MCF 10A (cell line): Measurements from ENCODE around the gene PRKACA. TPM values are rescaled to one million over a fixed set of nuclear protein-coding genes. Genes with fewer than 3 reads are reported as not detected.
"Not testable (repeated sequence)": the region's sequence is repeated elsewhere in the genome, so short reads cannot be mapped to it uniquely, and the experiment has no call there.

Experiments used
- BruUV-seq: library from RNA; stranded (reverse); fragments of 400-500 nt; replicated peaks from 2 replicates; lab custom pipeline; 2021; lab: Mats Ljungman, UMichigan
- CTCF ChIA-PET: fragments of 300-600 bp; sonication (Branson Sonifier 250); formaldehyde crosslinking; extraction: SDS; loops from one replicate; lab custom pipeline; 2021; ENCODE audit warnings: antibody characterized with exemption, inconsistent platforms; lab: Yijun Ruan, JAX
- POLR2A ChIA-PET: fragments of 300-600, 350-650 bp; sonication (Branson Sonifier 250); formaldehyde crosslinking; extraction: SDS; loops from one replicate; lab custom pipeline; 2020; ENCODE audit warnings: antibody characterized with exemption, inconsistent platforms; lab: Yijun Ruan, JAX
- DNase-seq: peaks from one replicate; pipeline ENCODE4 v3.0.0-alpha.2; 2018; ENCODE audit not compliant: unreplicated experiment
- H3K27ac Mint-ChIP-seq: one replicate; pipeline ENCODE4 v1.8.0; 2022; ENCODE audit warnings: mild to moderate bottlenecking, low read depth, mixed read lengths; ENCODE audit not compliant: unreplicated experiment
- H3K27me3 Mint-ChIP-seq: one replicate; pipeline ENCODE4 v1.8.0; 2022; ENCODE audit warnings: mixed read lengths; ENCODE audit not compliant: insufficient read depth, unreplicated experiment
- H3K36me3 Mint-ChIP-seq: one replicate; pipeline ENCODE4 v1.8.0; 2022; ENCODE audit warnings: mild to moderate bottlenecking, moderate library complexity, mixed read lengths; ENCODE audit not compliant: insufficient read depth, unreplicated experiment
- H3K4me1 Mint-ChIP-seq: one replicate; pipeline ENCODE4 v1.8.0; 2022; ENCODE audit warnings: mixed read lengths; ENCODE audit not compliant: insufficient read depth, unreplicated experiment
- H3K4me3 Mint-ChIP-seq: one replicate; pipeline ENCODE4 v1.8.0; 2022; ENCODE audit warnings: mild to moderate bottlenecking, moderate library complexity, mixed read lengths; ENCODE audit not compliant: unreplicated experiment
- H3K9me3 Mint-ChIP-seq: one replicate; pipeline ENCODE4 v1.8.0; 2022; ENCODE audit warnings: mixed read lengths; ENCODE audit not compliant: unreplicated experiment
- CTCF ChIP-seq: fragments of 200-600 bp; IDR thresholded peaks from one replicate; pipeline ENCODE4 v1.8.0; 2022; ENCODE audit warnings: antibody characterized with exemption, mild to moderate bottlenecking; ENCODE audit not compliant: unreplicated experiment
- intact Hi-C: fragments of 100-400 bp; cut with micrococcal nuclease; formaldehyde crosslinking; loops from 2 replicates; pipeline ENCODE4 v1.14.1; 2022
- total RNA-seq: library from RNA; stranded (reverse); gene quantifications from 2 replicates; pipeline ENCODE4 v1.2.3, GENCODE V29; 2022

Gene PRKACA
- total RNA-seq, 1 experiment from 2014 or later = 49.8 TPM

DNA sequence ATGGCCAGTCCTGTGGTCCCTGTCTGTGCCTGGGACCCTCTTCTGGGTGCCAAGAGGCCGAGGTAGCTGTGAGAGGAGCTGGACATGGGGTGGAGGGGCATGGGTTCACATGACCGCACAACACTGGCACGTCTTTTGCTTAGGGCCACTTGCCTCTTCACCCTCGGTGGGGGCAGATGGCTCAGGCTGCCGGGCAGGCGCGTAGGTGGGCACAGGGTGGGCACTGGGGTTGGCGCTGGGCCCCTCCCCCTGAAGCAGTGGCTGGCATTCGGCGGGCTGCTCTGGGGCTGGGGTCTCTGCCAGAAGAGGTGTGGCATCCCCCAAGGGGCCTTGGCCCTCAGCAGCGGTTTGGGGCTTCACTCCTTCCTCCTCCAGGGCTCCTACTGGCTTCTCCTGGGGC is 64.1 kb downstream of the PRKACA start:
- Mint-ChIP-seq H3K36me3 (peaks cover 3% of the 10 kb centered on the region), H3K4me1 (peaks cover 9% of the 10 kb centered on the region), H3K9me3 (no peaks in the 10 kb centered on the region), H3K27ac (no peak overlapping the region), H3K4me3 (no peak overlapping the region), H3K27me3 (peaks cover 7% of the 10 kb centered on the region)
- POLR2A ChIA-PET = no interaction called here
- no peak for TF ChIP-seq CTCF
- BruUV-seq = no TSS peak
- no peak for DNase-seq
- intact Hi-C loops = no loop called here
- CTCF ChIA-PET = interaction anchor here (0.6 to 1.2 kb wide), 4 partner anchors 11 to 97 kb away, joined by 3 to 4 read pairs (median 3); no protein-coding TSS in a partner anchor

DNA sequence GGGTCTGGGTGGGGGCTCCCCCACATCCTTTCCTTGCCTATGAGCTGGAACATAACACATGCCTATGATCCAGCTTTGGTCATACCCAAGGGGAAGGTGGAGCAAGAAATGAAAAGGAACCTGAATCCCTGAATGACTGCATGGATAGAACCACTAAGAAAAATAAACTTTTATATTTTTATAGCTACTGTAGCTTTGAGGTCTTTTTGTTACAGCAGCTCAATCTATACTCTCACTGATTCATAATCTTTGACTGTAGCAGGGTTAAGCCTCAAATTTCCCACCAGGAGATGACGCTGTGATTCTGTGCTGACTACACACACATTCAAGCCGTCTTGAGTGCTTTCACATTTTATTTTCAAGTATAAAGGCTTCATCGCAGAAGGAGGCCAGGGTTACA is 64.5 kb downstream of the PRKACA start:
- H3K27ac Mint-ChIP-seq = no peak overlapping the region
- no peaks in the 10 kb centered on the region for H3K9me3 Mint-ChIP-seq
- H3K4me1 Mint-ChIP-seq = peaks cover 4% of the 10 kb centered on the region
- no peak for TF ChIP-seq CTCF
- POLR2A ChIA-PET = no interaction called here
- intact Hi-C loops = no loop called here
- DNase-seq = no peak
- peaks cover 3% of the 10 kb centered on the region for H3K27me3 Mint-ChIP-seq
- CTCF ChIA-PET = interaction anchor here (0.6 to 1.2 kb wide), 5 partner anchors 11 to 96 kb away, joined by 3 to 4 read pairs (median 3); no protein-coding TSS in a partner anchor
- H3K4me3 Mint-ChIP-seq = no peak overlapping the region
- H3K36me3 Mint-ChIP-seq = peaks cover 5% of the 10 kb centered on the region
- no TSS peak for BruUV-seq

DNA sequence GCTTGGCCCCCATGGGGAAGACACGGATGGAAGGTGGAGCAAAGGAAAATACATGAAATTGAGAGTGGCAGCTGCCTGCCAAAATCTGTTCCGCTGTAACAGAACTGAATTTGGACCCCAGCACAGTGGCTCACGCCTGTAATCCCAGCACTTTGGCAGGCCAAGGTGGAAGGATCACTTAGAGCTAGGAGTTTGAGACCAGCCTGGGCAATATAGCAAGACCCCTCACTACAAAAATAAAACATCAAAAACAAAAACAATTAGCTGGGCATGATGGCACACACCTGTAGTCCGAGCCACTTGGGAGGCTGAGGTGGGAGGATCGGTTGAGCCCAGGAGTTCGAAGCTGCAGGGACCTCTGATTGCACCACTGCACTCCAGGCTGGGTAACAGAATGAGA is 65.1 kb downstream of the PRKACA start:
- TF ChIP-seq CTCF = no peak
- ChIA-PET POLR2A (no interaction called here), CTCF (interaction anchor here (0.5 to 1.2 kb wide), 5 partner anchors 9 to 96 kb away, joined by 3 read pairs; no protein-coding TSS in a partner anchor)
- Mint-ChIP-seq H3K4me1 (no peaks in the 10 kb centered on the region), H3K4me3 (no peak overlapping the region), H3K9me3 (no peaks in the 10 kb centered on the region), H3K27me3 (no peaks in the 10 kb centered on the region), H3K27ac (no peak overlapping the region), H3K36me3 (peaks cover 5% of the 10 kb centered on the region)
- no TSS peak for BruUV-seq
- DNase-seq = no peak
- intact Hi-C loops = no loop called here

GRCh38 chr19:14051980-14052379 is 65.6 kb downstream of the PRKACA start:
- intact Hi-C loops = no loop called here
- DNase-seq = no peak
- peaks cover 5% of the 10 kb centered on the region for H3K36me3 Mint-ChIP-seq

GRCh38 chr19:14050961-14051360 is 66.6 kb downstream of the PRKACA start:
- H3K4me1 Mint-ChIP-seq, H3K4me3 Mint-ChIP-seq, intact Hi-C loops, H3K36me3 Mint-ChIP-seq, POLR2A ChIA-PET, BruUV-seq, H3K27ac Mint-ChIP-seq, H3K9me3 Mint-ChIP-seq, DNase-seq, H3K27me3 Mint-ChIP-seq: not testable (repeated sequence)
- CTCF ChIA-PET = interaction anchor here (0.8 to 1.0 kb wide), 2 partner anchors 9 to 426 kb away, joined by 3 read pairs; no protein-coding TSS in a partner anchor

More at GRCh38 chr19:14051980-14052379, 65.6 kb downstream of the PRKACA start:
- Mint-ChIP-seq H3K27ac (no peak overlapping the region), H3K27me3 (no peaks in the 10 kb centered on the region), H3K9me3 (no peaks in the 10 kb centered on the region), H3K4me1 (no peaks in the 10 kb centered on the region), H3K4me3 (no peak overlapping the region)
- no TSS peak for BruUV-seq
- POLR2A ChIA-PET = no interaction called here
- TF ChIP-seq CTCF = no peak
- CTCF ChIA-PET = interaction anchor here (0.5 to 1.0 kb wide), 3 partner anchors 9 to 47 kb away, joined by 3 read pairs; no protein-coding TSS in a partner anchor
